Activated CD4-positive, CD25-positive, alpha-beta regulatory T cell treated with anti-CD3 and anti-CD28 coated beads, Interleukin-2, amount 50 U/mL, for 16 hours (primary cell): ENCODE results near the gene DDX27.

Experiments
- DNase-seq: peaks from one replicate; pipeline ENCODE4 v3.0.0-alpha.2; 2020; ENCODE audit warnings: low read depth, low spot score

The DDX27 gene

GRCh38 chr20:49288784-49289696, 69.8 kb downstream of the DDX27 start:
- no peak for DNase-seq

- no peak for DNase-seq
Observed at GRCh38 chr20:49290608-49291191, 71.5 kb downstream of the DDX27 start.

GRCh38 chr20:49291200-49291599, 72.0 kb downstream of the DDX27 start:
- no peak for DNase-seq

- no peak for DNase-seq
Observed at GRCh38 chr20:49292010-49292409, 72.8 kb downstream of the DDX27 start.

- no peak for DNase-seq
Observed at GRCh38 chr20:49293122-49293521, 73.9 kb downstream of the DDX27 start.
